GM12874 (cell line): ENCODE data around the gene AIFM3.

Source experiments
- TF ChIP-seq, protein P1 (sequence below): IDR thresholded peaks from 2 replicates; pipeline ENCODE4 v1.5.1; 2011; ENCODE audit warnings: low read depth, mild to moderate bottlenecking, control low read depth, low read length, moderate library complexity; ENCODE audit not compliant: insufficient read depth

AIFM3 gene

DNA sequence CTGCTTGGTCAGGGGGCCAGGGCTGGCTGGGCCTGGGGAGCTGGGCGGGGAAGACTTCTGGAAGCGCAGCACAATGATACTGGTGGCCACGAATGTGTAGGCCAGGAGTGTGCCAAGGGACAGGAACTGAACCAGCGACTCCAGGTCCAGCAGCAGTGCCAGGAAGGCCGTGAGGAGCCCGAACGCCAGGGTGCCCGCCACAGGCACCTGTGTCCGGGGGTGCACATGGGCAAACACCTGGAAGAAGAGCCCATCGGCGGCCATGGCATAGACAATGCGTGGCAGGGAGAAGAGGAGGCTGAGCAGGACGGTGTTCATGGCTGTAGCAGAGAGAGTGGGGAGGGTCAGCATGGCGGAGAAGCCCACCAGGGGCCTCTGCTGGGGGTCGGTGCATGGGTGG lies 63.0 kb downstream of the AIFM3 start:
- TF ChIP-seq, protein P1, sequence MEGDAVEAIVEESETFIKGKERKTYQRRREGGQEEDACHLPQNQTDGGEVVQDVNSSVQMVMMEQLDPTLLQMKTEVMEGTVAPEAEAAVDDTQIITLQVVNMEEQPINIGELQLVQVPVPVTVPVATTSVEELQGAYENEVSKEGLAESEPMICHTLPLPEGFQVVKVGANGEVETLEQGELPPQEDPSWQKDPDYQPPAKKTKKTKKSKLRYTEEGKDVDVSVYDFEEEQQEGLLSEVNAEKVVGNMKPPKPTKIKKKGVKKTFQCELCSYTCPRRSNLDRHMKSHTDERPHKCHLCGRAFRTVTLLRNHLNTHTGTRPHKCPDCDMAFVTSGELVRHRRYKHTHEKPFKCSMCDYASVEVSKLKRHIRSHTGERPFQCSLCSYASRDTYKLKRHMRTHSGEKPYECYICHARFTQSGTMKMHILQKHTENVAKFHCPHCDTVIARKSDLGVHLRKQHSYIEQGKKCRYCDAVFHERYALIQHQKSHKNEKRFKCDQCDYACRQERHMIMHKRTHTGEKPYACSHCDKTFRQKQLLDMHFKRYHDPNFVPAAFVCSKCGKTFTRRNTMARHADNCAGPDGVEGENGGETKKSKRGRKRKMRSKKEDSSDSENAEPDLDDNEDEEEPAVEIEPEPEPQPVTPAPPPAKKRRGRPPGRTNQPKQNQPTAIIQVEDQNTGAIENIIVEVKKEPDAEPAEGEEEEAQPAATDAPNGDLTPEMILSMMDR = no peak
